Raji (cell line): Measurements from ENCODE around the gene CBFA2T3.

Experiments used
- POLR2A ChIP-seq: IDR thresholded peaks from 2 replicates; pipeline ENCODE4 v1.6.1; 2011; ENCODE audit warnings: low read depth, low read length, control low read depth; ENCODE audit not compliant: insufficient read depth

The CBFA2T3 gene

GRCh38 chr16:88884569-88885271 is 92.3 kb downstream of the CBFA2T3 start:
- no peak for TF ChIP-seq POLR2A

- TF ChIP-seq POLR2A: no peak
Measured at GRCh38 chr16:88883946-88884345, 93.1 kb downstream of the CBFA2T3 start.

GRCh38 chr16:88883117-88883895 is 93.7 kb downstream of the CBFA2T3 start:
- TF ChIP-seq POLR2A: no peak

GRCh38 chr16:88882358-88883030 is 94.5 kb downstream of the CBFA2T3 start:
- TF ChIP-seq POLR2A: no peak

- TF ChIP-seq POLR2A: no peak
Measured at GRCh38 chr16:88881675-88882357, 95.2 kb downstream of the CBFA2T3 start.

GRCh38 chr16:88881007-88881615 is 95.9 kb downstream of the CBFA2T3 start:
- no peak for TF ChIP-seq POLR2A

GRCh38 chr16:88880226-88881006 is 96.6 kb downstream of the CBFA2T3 start:
- no peak for TF ChIP-seq POLR2A

GRCh38 chr16:88879788-88880055 is 97.3 kb downstream of the CBFA2T3 start:
- TF ChIP-seq POLR2A: no peak

- TF ChIP-seq POLR2A: no peak
Measured at GRCh38 chr16:88878967-88879787, 97.8 kb downstream of the CBFA2T3 start.

- TF ChIP-seq POLR2A: no peak
Measured at GRCh38 chr16:88878356-88878755, 98.7 kb downstream of the CBFA2T3 start.

- no peak for TF ChIP-seq POLR2A
Measured at GRCh38 chr16:88877564-88878289, 99.3 kb downstream of the CBFA2T3 start.

GRCh38 chr16:88876942-88877526 is 100.0 kb downstream of the CBFA2T3 start:
- TF ChIP-seq POLR2A: no peak
